LNCaP clone FGC (cell line): ENCODE measurements around the gene NELL1.

ENCODE experiments used
- DNase-seq: peaks from one replicate; pipeline ENCODE4 v3.0.0-alpha.2; 2011; ENCODE audit warnings: low read depth
- H3K4me3 ChIP-seq: 2 replicates; pipeline ENCODE4 v1.5.1; 2011; ENCODE audit warnings: mild to moderate bottlenecking, low read depth, low read length, control low read depth
- TF ChIP-seq, protein P1 (sequence below): IDR thresholded peaks from 2 replicates; pipeline ENCODE4 v1.5.1; 2012; ENCODE audit warnings: mild to moderate bottlenecking; ENCODE audit not compliant: control insufficient read depth, insufficient read depth; ENCODE audit errors: extremely low read depth

The NELL1 gene

DNA sequence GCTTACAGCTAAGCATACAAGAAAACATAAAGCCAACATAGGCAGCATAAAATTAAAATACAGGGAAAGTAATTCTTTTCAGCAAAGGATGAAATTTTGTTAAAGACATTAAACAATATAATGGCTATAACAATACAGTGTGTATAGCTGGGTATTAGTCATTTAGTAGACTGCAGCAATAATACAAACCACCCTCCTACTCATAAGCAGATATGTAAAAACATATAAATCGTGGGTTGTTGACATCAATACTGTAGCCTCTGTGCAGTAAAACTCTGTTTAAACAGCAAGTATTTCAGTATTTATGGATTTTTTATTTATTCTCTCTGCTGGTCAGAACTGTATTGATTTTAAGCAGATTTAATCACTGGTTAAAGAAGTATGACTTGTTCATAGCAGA, 884.4 kb downstream of the NELL1 start:
- no peak overlapping the region for H3K4me3 ChIP-seq
- DNase-seq: no peak
- TF ChIP-seq, protein P1, sequence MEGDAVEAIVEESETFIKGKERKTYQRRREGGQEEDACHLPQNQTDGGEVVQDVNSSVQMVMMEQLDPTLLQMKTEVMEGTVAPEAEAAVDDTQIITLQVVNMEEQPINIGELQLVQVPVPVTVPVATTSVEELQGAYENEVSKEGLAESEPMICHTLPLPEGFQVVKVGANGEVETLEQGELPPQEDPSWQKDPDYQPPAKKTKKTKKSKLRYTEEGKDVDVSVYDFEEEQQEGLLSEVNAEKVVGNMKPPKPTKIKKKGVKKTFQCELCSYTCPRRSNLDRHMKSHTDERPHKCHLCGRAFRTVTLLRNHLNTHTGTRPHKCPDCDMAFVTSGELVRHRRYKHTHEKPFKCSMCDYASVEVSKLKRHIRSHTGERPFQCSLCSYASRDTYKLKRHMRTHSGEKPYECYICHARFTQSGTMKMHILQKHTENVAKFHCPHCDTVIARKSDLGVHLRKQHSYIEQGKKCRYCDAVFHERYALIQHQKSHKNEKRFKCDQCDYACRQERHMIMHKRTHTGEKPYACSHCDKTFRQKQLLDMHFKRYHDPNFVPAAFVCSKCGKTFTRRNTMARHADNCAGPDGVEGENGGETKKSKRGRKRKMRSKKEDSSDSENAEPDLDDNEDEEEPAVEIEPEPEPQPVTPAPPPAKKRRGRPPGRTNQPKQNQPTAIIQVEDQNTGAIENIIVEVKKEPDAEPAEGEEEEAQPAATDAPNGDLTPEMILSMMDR: no peak

DNA sequence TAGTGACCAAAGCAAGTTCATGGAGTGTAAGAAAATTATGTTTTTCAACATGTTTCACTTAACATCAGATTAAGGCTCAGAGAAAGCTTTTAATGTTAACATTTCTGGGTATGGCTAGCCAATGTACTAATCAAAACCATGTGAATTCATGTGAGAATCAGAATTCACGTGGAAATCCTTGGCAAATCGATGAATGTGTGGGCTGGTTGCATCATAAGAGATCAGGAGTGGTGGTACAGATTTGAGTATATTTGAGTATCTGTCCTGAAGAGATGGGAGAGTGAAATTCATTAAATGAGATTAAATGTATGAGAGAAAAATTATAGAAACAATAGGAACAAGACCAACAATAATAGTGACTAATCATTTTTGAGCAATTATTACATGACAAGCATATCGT, 884.9 kb downstream of the NELL1 start:
- no peak for DNase-seq
- H3K4me3 ChIP-seq: no peak overlapping the region
- TF ChIP-seq, protein P1: no peak

- TF ChIP-seq, protein P1: no peak
- H3K4me3 ChIP-seq: no peak overlapping the region
- no peak for DNase-seq
Measured at GRCh38 chr11:21556926-21557325, 887.5 kb downstream of the NELL1 start.

DNA sequence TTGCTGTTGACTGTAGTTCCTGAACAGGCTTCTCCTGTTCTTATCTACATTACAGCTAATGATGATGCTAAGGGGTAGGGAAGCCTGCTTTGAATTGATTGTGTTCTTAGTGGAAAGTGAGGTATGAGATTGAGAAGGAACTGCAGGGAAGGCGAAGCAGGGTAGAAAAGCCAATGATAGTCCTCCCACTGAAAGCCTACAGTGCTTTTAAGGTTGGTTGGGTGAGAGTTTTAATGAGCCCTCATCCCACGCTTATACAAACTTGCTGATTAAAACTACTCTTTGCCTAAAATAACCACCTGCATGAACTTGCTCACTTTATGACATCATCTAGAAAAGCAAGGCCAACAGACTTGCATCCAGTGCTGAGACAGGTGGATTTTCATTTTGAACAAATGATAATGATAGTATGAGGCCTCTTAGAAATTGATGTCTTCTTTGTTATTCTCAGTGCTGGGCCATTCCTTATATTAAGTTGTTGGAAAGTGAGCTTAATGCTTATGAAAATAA, 891.1 kb downstream of the NELL1 start:
- H3K4me3 ChIP-seq: no peak overlapping the region
- TF ChIP-seq, protein P1: no peak
- no peak for DNase-seq

- H3K4me3 ChIP-seq: no peak overlapping the region
- TF ChIP-seq, protein P1: no peak
- DNase-seq: no peak
Measured at GRCh38 chr11:21561581-21561980, 892.2 kb downstream of the NELL1 start.

GRCh38 chr11:21564095-21564494, 894.7 kb downstream of the NELL1 start:
- TF ChIP-seq, protein P1: no peak
- no peak for DNase-seq
- H3K4me3 ChIP-seq: no peak overlapping the region

DNA sequence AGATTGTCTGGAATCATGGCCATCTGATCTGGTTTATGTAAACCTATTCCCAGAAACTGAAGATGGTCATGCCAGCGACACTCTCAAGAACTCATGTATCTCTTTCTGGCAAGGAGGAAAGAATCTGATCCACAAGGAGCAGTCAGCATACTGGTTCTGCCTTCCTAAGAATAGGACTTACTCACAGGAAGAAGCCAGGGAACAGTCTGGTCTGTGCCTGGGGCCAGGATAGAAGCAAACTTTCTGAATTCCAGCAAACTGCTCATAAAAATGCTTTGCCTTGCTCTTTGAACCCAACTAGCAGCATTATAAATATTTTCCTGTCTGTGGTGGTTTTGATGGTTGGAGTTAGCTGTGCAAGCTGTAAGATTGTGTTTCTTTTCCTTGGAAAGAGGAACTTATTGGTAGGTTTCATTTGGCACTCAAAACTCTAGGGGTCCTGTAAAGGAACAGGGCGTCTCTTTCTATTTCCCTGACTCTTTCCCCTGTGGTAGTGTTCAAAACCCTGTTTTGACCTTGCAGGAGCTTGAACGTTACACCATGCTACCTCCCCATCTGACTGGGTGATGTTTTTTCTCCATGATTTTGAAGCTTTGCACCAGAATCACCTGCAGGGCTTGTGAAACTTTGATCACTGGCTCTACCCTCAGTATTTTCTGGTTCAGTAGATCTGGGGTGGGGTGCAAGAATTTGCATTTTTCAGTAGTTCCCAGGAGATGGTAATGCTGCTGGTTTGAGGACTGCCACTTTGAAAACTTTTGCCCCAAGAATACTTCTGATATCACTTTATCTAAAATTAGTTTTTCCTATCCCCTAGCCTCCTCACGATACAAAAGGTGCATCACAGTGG, 895.7 kb downstream of the NELL1 start:
- TF ChIP-seq, protein P1: no peak
- DNase-seq: no peak
- no peak overlapping the region for H3K4me3 ChIP-seq
